Measurements from ENCODE around the gene FBXW7.

DNA sequence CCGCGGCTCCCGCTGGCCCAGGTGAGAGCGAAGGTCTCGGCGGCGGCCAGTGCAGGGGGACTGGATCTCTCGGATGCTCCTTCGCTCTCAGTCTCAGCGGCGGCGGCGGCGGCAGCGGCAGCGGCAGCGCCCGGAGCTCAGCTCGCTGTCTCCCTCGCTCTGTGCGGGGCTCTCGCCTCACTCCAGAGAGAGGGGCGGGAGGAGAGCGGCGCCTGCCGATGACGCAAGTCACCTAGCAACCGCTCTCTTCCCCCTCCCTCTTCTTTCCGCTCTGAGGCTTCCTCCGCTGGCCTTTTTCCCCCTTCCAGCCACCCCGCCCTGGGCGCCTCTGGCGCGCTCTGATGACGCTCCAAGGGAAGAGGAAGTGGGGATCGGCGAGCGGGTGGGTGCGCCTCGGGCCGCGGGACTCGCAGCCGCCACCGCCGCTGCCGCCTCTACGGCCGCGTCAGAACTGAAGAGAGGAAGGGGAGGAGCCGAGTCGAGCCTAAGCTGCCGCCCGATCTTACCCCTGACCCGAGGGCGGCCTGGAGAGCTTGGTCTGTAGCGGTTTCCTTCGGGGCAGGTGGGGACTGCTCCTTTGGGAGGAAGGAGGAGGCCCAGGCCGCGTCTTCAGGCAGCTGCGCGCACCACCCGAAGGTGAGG is at the start of gene FBXW7:
- TF ChIP-seq CTCF (IDR thresholded peaks at IDR 0.05; ENCODE audit: poor library complexity) (no peak), EZH2 (IDR thresholded peaks at IDR 0.05; ENCODE audit: borderline replicate concordance) (no peak), EZH2phosphoT487 (IDR thresholded peaks at IDR 0.05; ENCODE audit: low read depth, severe bottlenecking, unreplicated experiment) (no peak)

Data from hepatocyte (in vitro differentiated cells).